Hepatocyte (in vitro differentiated cells): Measurements from ENCODE around the gene TMEM213.

Experiments used
- CTCF ChIP-seq: fragments of 200-600 bp; sonication (generic); IDR thresholded peaks from 2 replicates; pipeline ENCODE4 v1.5.1; 2016; ENCODE audit warnings: antibody characterized with exemption, mild to moderate bottlenecking; ENCODE audit not compliant: poor library complexity
- EZH2 ChIP-seq: fragments of 200-600 bp; sonication (generic); IDR thresholded peaks from 2 replicates; pipeline ENCODE4 v1.6.1; 2016; ENCODE audit warnings: antibody characterized with exemption, mild to moderate bottlenecking, borderline replicate concordance
- EZH2phosphoT487 ChIP-seq: fragments of 200-600 bp; sonication (generic); IDR thresholded peaks from one replicate; pipeline ENCODE4 v1.6.1; 2018; ENCODE audit warnings: antibody characterized with exemption, mild to moderate bottlenecking, low read depth, moderate library complexity; ENCODE audit not compliant: unreplicated experiment, severe bottlenecking

GRCh38 chr7:138804618-138805017 lies 6.8 kb downstream of the TMEM213 start:
- TF ChIP-seq CTCF (no peak), EZH2 (no peak), EZH2phosphoT487 (no peak)
